ENCODE results near the gene SLC34A3.

GRCh38 chr9:137224830-137225694 lies 5.6 kb upstream of the SLC34A3 start, which contains the start of gene CYSRT1:
- TF ChIP-seq CTCF (IDR thresholded peaks at IDR 0.05), result no peak
- TF ChIP-seq POLR2A (IDR thresholded peaks at IDR 0.05), result no peak
- TF ChIP-seq EP300 (IDR thresholded peaks at IDR 0.05), result no peak
- TF ChIP-seq POLR2AphosphoS5 (IDR thresholded peaks at IDR 0.05), result no peak
